GM10847 (cell line): Measurements from ENCODE around the gene TMEM203.

Experiments used
- POLR2A ChIP-seq: IDR thresholded peaks from 2 replicates; pipeline ENCODE4 v1.6.1; 2011; ENCODE audit not compliant: insufficient read length; ENCODE audit errors: extremely low read depth

The TMEM203 gene

DNA sequence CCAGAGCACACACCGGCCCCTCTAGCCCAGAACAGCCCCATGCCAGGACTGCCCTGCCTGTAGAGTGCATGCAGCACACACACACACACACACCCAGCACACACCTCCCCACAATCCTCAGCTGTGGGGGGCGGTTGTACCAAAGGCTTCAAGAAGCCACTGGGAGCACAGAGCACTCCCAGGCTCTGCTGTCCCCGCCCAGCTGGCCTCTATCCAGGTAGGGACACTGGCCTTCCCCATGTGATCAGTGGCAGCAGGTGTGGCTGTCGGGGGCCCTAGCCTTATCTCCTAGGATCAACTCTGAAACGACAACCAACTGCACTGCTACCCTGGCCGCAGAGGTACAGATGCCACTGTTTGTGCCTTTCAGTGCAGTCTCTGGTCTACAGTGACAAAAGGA is 19.1 kb downstream of the TMEM203 start:
- no peak for TF ChIP-seq POLR2A

DNA sequence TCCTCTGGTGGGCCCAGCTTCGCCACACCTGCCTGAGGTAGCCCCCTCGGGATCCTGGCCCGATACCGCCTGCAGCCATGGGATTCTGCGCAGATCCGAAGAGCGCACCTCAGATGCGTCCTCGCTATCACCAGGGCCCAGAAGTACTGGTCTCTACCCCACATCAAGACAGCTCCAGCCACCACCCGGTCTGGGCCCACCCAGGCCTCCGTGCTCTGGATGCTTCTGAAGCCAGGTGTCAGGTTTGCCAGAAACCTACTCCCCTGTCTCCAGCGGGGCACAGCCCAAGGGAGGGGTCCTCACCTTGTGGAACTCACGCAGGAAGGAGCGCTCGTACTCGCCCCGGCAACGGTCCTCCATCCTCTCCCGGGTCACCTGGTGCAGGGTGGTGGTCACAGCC is 19.5 kb downstream of the TMEM203 start:
- TF ChIP-seq POLR2A: no peak

DNA sequence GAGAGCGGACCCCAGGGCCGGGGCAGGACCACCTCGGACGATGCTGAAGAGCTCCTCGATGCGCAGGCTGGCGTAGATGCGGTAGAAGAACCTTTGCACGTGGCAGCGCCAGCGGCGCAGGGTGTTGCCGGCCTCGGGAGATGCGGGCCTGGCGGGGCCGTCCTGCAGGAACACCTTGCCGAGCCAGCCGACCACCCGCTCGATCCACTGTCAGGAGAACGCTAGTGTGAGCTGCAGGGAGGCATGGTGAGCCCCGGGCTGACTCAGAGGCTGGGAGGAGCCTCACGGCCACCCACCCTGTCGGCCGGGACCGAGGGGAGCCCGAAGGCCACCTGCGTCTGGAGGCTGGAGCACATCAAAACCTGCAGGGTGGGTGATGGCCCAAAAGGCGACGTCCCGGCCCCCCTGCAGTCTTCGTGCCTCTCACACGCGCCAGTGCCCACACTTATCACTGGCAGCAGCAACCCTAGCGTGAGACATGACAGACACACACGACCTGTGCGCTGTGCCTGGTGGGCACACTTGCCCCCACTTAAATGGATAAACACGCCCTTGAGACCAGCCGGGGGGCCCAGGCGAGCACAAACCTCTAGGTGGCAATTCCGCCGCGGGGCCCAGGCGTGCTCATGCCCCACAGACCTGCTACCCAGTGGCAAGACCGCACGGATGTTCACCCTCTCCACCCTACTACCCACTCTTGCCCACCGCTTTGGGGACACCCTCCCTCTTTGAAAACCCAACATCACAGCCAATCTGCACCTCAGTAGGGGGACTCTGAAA is 20.4 kb downstream of the TMEM203 start:
- no peak for TF ChIP-seq POLR2A

DNA sequence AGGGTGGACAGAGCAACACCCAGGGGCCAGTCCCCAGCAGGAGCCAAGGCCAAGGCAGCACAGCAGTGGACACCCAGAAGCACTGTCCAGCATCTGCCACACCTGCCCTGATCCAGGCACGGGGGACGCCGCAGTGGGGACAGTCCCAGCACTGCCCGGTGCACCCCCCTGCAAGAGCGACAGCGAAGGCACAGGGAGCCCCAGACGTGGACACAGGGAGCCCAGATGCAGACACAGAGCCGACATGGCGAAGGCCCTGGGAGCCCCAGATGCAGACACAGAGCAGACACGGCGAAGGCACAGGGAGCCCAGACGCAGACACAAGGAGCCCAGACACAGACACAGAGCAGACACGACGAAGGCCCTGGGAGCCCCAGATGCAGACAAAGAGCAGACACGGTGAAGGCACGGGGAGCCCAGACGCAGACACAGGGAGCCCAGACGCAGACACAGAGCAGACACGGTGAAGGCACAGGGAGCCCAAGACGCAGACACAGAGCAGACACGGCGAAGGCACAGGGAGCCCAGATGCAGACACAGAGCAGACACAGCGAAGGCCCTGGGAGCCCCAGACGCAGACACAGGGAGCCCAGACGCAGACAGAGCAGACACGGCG is 21.4 kb downstream of the TMEM203 start:
- no peak for TF ChIP-seq POLR2A

DNA sequence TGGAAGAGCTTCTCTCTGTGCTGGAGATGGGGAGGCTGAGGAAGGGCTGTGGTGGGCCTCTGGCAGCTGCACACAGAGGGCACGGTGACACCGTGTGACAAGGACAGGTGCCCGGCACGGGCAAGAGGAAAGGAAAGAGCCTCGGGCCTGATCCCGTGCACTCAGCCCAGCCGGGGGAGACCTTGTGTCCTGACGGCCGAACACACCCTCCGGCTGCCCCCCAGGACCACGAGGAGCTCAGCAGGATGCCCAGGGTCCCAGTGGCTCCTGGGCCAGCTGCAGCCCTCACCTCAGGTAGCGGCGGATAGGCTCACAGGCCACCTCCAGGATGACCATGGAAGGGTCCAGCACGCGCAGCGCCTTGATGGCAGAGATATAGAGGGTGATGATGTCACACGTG is 22.6 kb downstream of the TMEM203 start:
- TF ChIP-seq POLR2A: no peak

DNA sequence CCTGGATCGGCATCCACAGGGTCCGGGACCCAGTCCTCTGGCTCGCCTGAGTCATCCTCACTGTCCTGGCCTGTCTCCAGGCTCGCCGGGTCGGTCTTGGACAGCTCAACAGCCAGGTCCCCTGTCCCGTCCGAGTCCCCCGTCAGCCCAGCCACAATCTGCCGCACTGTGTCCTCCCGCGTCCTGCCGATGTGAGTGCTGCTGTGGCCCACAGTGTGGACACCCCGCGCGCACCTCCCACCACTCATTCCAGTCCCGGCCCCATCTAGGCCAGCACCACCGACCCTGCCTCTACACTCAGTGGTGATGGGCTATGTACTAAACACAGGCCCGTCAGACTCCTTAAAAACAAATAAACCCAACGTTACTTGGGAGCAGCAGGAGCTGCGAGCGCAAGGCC is 23.8 kb downstream of the TMEM203 start:
- TF ChIP-seq POLR2A: no peak

DNA sequence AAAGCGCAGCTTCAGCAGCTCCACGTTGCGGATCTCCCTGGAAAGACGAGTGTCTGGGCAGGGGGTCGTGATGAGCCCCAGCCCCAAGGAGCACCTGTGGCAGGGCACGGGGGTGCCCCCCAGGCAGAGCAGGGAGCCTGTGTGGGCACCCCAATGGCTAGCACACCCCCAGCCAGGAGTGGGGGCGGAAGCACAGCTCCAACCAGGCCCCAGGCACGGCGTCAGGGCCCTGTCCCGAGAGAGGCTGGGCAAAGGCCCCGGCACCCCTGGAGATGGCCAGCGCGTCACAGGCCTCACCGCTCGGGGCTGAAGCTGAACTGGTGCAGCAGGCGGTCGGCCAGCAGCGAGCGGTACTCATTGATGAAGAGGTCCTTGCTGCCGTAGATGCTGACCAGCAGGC is 25.0 kb downstream of the TMEM203 start:
- TF ChIP-seq POLR2A: no peak

DNA sequence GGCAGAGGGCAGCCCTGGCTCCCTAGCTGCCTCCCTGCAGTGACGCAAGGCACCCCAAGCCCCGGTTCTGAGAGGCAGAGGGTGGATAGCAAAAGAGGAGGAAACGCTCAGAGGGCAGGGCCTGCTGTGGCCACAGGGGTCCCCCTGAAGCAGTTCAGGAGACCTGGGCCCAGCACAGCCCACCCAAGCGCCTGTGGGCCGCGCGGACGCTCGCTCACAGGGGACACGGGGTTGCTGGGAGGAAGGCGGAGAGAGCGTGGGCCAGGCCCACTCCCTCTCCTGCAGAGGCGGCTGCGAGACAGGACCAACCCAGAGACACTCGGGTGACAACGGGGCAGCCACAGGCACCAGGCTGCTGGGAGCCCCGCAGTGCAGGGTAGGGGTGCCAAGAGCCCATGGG is 25.7 kb downstream of the TMEM203 start:
- no peak for TF ChIP-seq POLR2A

DNA sequence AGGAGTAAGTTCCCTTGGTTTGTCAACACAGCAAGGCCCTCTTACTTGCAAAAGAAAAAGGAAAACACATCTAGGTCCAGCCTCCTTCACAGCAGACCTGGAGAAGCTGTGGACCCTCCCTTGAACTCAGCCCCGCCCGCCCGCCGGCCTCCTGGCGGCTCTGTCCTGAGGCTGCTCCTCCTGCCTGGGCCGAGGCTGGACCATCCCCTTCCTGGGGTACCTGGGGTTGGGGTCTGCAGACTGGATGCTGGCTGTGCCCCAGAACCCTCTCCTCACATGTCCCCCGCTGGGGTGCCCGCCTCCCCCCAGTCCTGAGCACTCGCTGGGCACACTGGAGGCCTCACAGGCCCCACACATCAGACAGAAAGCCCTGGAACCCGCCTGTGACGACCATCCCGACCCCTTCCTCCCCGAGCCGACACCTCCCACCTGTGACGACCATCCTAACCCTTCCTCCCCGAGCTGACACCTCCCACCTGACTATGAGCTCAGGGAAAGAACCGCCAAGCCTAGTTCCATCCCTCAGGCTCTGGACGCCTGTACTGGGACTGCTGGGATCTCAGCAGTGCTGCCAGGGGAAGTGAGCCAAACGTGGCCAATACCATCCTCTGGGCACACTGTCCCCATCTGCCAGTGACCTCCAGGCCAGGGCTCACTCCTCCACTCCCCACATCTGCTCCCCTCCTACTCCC is 26.4 kb downstream of the TMEM203 start:
- no peak for TF ChIP-seq POLR2A

DNA sequence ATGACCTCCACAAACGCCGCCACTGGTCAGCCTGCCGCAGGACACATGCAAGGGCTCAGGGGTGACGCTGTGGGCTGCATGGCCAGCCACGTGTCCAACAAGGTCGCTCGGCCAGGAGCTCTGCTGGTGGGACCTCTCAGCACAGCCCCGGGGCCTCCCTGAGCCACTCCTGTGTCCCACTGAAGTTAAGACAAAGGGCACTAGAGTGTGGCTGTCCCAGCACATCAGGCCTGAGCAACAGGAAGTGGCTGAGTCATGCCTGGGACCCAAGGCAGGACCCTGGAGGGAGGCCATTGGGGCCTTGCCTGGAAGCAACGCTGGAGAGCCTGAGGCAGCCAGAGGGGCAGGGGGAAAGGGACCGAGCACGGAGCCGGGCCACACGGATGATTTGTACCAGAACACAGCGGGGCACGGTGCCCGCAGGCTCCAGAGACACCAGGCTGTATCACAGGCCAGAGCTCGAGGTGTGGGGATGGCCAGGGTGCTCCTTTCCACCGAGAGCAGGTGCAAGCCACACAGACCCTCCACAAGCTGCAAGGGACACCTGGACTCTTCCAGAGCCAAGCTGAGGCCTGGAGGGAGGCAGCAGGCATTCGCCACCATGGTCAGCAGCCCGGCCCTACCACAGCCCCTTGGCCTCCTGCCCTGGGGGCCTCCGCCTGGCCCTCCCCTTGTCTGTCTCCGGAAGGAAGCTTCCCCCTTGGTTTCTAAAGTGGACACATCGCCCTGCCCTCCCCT is 27.1 kb downstream of the TMEM203 start:
- TF ChIP-seq POLR2A: no peak

DNA sequence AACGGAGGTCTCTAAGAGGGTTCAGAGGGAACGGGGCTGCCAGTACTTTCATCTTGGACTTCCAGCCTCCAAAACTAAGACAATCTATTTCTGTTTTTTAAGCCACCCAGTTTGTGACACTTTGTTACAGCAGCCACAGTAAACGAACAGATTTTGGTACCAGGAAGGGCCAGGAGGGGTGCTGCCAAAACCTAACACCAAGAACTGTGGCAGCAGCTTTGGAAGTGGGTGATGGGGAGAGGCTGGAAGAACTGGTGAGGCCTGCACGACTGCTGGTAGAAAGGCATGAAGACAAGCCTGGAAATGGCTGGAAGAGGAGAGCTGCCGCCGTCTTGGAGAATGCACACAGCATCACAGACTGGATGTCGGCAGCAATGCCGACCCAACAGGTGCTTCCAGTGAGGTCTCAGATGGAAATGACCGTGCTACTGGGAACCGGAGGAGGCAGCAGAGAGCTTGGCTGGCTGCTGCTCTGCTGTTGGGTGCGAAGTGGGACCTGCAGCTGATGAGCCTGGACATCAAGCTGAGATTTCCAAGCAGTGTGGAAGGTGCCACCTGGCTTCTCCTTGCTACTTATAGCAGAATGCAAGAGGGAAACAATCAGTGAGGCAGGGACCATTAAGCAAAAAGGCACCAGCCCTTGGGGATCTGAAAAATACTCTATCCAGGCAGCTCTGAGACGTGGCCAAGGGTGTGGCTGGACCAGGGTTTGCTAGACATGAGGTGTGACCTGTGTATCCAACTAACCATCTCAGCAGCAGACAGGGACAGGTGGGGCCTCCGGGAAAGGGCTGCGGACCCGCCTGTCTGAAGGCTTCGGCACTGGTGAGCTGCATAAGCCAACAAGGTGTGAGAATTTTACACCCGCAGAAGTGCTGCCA is 28.9 kb downstream of the TMEM203 start:
- TF ChIP-seq POLR2A: no peak

DNA sequence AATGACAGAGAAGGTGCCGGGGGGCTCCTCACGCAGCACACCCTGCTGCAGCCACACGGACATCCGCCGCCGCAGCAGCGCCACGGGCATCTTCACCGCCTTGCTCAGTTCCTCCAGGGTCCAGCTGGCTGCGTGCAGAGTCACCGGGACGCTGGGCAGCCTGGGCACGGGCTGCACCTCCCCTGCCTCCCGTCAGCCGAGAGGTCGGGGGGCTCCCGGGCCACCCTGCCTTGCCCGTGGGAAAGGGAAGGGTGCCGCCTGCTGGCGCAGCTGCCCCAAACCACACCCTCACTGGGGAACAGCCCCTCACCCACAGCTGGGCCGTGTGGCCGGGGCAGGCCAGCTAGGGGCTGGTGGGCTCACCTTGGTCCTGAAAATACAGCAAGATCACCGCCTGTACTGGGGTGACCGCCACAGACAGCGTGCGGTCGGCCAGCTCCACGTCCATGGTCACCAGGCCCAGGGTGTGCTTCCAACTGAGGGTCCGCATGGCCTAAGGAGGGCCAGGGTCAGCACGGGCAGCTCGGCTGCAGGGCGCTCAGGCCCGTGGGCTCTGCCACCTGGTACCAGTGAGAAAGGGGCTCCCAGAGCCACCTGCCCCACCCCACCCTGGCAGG is 30.0 kb downstream of the TMEM203 start:
- TF ChIP-seq POLR2A: no peak

DNA sequence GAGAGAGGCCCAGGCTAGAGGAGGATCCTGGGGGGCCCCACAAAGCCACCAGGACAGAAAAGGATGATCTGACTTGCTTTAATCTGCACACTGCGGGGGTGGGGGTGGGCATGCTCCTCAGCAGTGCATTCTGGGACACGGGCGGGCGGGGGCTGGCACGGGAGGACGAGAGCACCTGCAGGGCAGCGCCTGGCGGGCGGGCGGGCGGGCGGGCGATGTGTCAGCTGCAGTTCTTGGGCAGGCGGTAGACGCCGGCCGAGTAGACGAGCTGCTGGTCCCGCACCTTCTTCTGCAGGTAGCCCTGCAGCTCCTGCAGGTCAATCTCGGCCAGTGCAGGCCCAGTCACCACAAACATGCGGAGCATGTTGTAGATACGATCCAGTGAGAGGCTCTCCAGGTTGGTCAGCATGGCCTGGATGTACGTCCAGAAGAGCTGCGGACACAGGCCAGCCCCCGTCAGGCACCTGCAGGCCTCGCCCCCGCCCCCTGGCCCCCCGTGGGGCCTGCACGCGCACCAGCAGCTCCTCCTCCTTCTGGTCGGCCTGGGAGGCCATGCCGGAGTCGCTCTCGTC is 30.6 kb downstream of the TMEM203 start:
- no peak for TF ChIP-seq POLR2A

DNA sequence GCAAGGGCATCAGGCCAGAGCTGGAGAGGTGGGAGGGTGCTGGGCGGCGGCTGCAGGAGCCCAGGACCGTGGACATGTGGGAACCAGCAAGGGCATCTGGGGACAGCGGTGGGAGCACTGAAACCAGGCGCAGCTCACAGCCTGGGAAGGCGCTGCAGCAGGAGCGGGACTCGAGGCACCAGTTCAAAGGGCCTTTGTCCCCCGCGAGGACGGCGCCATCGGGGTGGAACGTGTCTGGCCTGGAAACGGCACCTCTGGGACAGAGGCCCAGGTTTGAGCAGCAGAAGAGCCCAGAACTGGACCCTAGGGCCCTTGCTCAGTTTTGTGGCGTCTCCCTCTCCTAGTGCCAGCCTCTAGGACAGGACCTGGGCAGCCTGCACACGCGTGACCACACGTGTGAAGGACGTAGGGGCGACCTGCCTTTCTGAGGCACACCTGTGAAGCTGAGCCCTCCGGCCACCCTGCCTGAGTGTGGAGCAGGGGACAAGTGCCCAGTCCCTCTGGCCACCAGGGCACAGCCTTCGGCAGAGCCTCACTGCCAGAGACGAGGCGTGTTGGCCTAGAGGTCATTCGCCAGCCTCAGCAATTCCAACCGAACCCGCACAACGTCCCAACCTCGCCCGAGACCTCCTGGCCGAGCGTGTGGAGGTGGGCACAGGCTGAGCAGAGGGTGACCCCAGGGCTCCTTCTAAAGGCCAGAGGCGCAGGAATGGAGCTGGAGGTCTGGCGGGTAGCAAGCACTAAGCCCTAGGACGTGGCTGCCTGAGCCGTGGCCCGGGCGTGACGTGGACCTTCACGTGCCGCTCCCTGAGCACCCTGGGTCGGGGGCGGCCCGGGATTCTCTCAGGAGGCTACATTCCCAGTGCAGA is 31.4 kb downstream of the TMEM203 start:
- no peak for TF ChIP-seq POLR2A
